ENCODE data around the gene NAXE.
"Not testable (repeated sequence)": the region's sequence is repeated elsewhere in the genome, so short reads cannot be mapped to it uniquely, and the experiment has no call there.

The NAXE gene

DNA sequence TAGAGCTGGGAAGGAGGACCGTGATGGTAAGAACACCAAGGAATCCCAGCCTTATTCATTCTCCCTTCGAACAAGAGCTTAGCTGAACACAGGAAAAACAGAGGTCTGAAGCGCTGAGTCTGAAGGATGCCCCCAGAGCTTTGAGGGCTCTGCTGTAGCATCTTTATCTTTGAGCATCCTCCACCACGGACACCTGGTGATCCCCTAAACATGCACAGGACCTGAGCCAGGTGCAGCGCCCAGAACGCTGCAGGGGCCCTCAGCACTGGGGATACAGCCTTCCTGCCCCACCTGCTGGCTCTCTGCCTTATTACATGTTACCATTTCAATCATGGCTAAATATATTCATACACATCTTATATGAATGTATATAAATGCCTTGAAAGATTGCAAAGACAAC lies 17.4 kb downstream of the NAXE start:
- no peak for DNase-seq (ENCODE audit: low read depth)
- no peak overlapping the region for H3K4me3 ChIP-seq (ENCODE audit: low read length)
- TF ChIP-seq, protein P1, sequence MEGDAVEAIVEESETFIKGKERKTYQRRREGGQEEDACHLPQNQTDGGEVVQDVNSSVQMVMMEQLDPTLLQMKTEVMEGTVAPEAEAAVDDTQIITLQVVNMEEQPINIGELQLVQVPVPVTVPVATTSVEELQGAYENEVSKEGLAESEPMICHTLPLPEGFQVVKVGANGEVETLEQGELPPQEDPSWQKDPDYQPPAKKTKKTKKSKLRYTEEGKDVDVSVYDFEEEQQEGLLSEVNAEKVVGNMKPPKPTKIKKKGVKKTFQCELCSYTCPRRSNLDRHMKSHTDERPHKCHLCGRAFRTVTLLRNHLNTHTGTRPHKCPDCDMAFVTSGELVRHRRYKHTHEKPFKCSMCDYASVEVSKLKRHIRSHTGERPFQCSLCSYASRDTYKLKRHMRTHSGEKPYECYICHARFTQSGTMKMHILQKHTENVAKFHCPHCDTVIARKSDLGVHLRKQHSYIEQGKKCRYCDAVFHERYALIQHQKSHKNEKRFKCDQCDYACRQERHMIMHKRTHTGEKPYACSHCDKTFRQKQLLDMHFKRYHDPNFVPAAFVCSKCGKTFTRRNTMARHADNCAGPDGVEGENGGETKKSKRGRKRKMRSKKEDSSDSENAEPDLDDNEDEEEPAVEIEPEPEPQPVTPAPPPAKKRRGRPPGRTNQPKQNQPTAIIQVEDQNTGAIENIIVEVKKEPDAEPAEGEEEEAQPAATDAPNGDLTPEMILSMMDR (conservative IDR thresholded peaks at IDR 0.05; ENCODE audit: low read depth, low read length), result peak; percentile 72

DNA sequence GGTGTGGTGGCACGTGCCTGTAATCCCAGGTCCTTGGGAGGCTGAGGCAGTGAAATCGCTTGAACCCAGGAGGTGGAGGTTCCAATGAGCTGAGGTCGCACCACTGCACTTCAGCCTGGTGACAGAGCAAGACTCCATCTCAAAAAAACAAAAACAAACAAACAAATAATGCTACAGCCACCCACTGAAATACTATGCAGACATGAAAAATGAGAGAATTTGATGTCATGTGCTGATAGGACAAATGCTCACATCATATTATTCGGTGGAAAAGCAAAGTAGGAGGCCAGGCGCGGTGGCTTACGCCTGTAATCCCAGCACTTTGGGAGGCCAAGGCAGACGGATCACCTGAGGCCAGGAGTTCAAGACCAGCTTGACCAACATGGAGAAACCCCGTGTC lies 18.5 kb downstream of the NAXE start:
- H3K4me3 ChIP-seq (ENCODE audit: low read length); DNase-seq (ENCODE audit: low read depth): not testable (repeated sequence)

DNA sequence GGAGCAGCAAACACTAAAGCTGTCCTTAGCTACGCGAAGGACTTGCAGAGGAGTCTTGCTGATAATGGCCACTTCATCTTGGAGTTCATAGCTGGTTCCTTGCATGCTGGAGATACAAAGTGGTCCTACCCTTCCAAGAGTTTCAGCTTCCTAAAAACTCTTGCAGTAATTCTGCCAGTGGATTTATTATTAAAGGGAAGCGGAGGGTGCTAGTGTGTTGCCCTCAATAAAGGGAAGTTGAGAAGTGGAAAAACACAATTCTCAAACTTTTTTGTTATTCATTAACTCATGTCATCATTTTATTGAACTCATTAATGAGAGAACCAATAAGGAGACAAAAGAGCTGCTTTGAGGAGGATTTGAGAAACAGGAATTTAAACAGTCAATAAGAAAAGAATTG lies 21.1 kb downstream of the NAXE start:
- no peak for DNase-seq (ENCODE audit: low read depth)
- TF ChIP-seq, protein P1 (conservative IDR thresholded peaks at IDR 0.05; ENCODE audit: low read depth, low read length), result no peak
- H3K4me3 ChIP-seq (ENCODE audit: low read length), result no peak overlapping the region

DNA sequence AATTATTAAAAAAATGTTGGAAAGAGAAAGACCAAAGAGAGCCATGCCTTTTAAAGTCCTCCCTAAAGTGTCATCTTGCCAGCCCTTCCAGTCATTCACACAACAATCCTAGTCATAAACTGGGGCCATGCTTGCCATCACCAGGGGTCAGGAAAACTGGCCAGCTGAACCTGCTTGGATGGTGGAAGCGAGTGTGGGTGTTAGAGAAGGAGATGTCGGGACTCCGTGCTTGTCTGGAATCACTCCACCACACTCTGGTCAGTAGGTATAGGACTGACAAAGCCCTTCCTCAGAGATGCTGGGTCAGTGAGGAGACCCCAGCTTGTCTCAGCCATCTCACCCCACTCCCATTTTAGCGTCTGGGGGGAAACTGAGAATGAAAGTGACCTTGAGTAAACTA lies 24.4 kb downstream of the NAXE start:
- no peak overlapping the region for H3K4me3 ChIP-seq (ENCODE audit: low read length)
- no peak for DNase-seq (ENCODE audit: low read depth)
- TF ChIP-seq, protein P1 (conservative IDR thresholded peaks at IDR 0.05; ENCODE audit: low read depth, low read length), result no peak

DNA sequence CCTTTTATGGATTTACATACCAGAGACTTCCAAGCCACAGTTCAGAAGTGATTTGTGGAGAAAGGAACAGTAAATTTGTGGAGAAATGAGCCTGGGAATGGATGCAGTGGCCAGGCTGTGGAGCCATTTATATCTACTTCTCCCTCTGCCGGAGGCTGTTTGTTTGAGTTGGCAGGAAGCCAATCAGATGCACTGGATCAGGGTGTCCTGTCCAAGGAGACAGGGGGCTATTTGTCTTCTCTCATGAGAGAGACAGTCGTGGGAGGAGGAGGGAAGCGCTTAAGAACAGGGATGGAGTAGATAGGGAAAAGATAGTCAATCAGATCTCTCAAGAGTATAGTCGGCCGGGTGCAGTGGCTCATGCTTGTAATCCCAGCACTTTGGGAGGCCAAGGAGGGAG lies 24.9 kb downstream of the NAXE start:
- no peak overlapping the region for H3K4me3 ChIP-seq (ENCODE audit: low read length)
- no peak for DNase-seq (ENCODE audit: low read depth)
- TF ChIP-seq, protein P1 (conservative IDR thresholded peaks at IDR 0.05; ENCODE audit: low read depth, low read length), result no peak

DNA sequence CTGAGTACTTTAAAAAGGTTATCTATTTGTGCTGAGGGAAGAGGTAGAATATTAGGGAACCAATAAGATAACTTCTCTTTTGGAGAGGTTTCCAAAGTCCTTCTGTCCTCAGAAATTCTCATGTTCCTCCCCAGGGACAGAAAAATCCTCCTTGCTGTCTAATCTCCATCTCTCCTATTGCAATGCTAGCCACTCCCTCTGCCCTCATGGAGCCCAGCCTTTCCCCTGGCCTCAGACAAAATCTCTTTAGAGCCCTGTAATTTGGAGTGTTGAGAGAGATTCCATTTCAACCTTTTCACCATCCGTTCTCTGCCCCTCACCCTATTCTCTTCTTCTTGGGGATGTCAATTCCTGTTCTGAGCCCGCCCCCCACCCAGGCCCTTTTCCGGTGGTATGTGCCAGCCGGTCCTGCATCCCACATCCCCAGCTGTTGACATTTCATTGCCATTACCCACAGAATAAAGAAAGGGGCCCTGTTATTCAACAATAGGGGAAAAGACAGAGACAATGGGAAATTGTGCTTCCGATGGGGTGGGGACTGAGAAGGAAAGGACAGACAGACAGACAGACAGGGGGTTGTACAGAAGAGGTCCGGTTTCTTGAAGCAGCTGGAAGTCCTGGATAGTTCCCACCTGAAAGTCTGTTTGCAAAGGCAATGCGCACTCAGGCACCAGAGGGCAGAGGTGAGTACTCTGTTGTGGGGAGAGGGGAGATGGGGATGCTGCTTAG lies 27.4 kb downstream of the NAXE start, which contains the start of gene HAPLN2:
Gene HAPLN2 (plus strand): TSS at position 563 of the 729 bp plus-strand sequence. CDS start 4,076 bp downstream, outside the sequence.
- DNase-seq (ENCODE audit: low read depth), result no peak
- no peak within 1 kb of the TSS for H3K4me3 ChIP-seq (ENCODE audit: low read length)
- TF ChIP-seq, protein P1 (conservative IDR thresholded peaks at IDR 0.05; ENCODE audit: low read depth, low read length), result peak; percentile 75

DNA sequence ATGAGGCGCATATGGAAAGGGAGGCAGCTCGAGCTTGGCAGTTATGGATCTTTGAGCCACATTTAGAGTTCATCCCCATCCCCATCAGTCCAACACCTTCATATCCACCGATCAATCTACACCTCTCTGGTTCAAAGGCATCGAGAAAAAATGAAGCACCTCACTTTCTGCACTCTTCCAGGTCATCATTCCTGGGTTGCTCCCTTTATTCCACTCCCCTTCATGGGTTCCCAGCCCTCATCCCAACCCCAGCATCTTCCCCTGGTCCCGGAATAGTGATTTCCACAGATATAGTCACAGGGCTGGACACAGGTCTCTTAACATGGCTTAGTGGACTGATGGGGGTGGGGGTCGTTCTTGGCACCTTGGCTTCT lies 28.0 kb downstream of the NAXE start:
- DNase-seq (ENCODE audit: low read depth), result no peak
- no peak overlapping the region for H3K4me3 ChIP-seq (ENCODE audit: low read length)
- TF ChIP-seq, protein P1 (conservative IDR thresholded peaks at IDR 0.05; ENCODE audit: low read depth, low read length), result no peak
